GM12878 (cell line): ENCODE measurements around the gene BMP7. TPM values are rescaled to one million over a fixed set of nuclear protein-coding genes. Genes with fewer than 3 reads are reported as not detected.

Experiments
- ATAC-seq: fragments of 200-7000 bp; cut with Tn5 transposase; 3 replicates; pipeline ENCODE4 v1.9.1; 2020; ENCODE audit warnings: mild to moderate bottlenecking, moderate library complexity
- BruUV-seq: library from RNA; stranded (reverse); fragments of 400-500 nt; replicated peaks from 2 replicates; lab custom pipeline; 2021; lab: Mats Ljungman, UMichigan
- CTCF ChIA-PET: fragments of 300-600 bp; sonication (Branson Sonifier 250); formaldehyde crosslinking; extraction: SDS; loops from one replicate; lab custom pipeline; 2021; ENCODE audit warnings: inconsistent platforms; lab: Yijun Ruan, JAX
- POLR2A ChIA-PET: fragments of 350-600 bp; formaldehyde crosslinking; extraction: SDS; loops from one replicate; lab custom pipeline; 2021; ENCODE audit warnings: inconsistent platforms; lab: Charles Lee
- RAD21 ChIA-PET: fragments of 300-600 bp; sonication (Branson Sonifier 250); formaldehyde crosslinking; loops from one replicate; lab custom pipeline; 2023; ENCODE audit warnings: antibody characterized with exemption; ENCODE audit not compliant: unreplicated experiment; lab: Charles Lee
- SMC1A ChIA-PET: fragments of 300-600 bp; sonication (Branson Sonifier 250); formaldehyde crosslinking; loops from one replicate; lab custom pipeline; 2023; ENCODE audit not compliant: unreplicated experiment, uncharacterized antibody; lab: Charles Lee
- DNase-seq: peaks from one replicate; pipeline ENCODE4 v3.0.0-alpha.2; 2011; ENCODE audit warnings: low read depth, low spot score
- FAIRE-seq: peaks from 3 replicates; lab custom pipeline; 2011; peaks lifted over from hg19 to GRCh38; lab: Jason Lieb, UNC
- H2AFZ ChIP-seq: 2 replicates; pipeline ENCODE4 v1.6.0; 2011; ENCODE audit warnings: low read depth, low read length, control low read depth; ENCODE audit not compliant: control insufficient read depth
- H3K27ac ChIP-seq: 2 replicates; pipeline ENCODE4 v1.5.1; 2011; ENCODE audit warnings: control low read depth; ENCODE audit not compliant: control insufficient read depth, insufficient read depth
- H3K27me3 ChIP-seq, 2 experiments: replicated peaks in 1 of 2; 2 replicates each; pipeline versions ENCODE4 v1.6.0 to v1.6.1; 2011; ENCODE audit warnings: low read length in 1 of 2; ENCODE audit not compliant: control insufficient read depth in 2 of 2, insufficient read depth in 2 of 2
- H3K36me3 ChIP-seq, 2 experiments: 2 replicates each; pipeline ENCODE4 v1.5.1; 2011; ENCODE audit warnings: low read length in 1 of 2; ENCODE audit not compliant: control insufficient read depth in 2 of 2, insufficient read depth in 2 of 2
- H3K4me1 ChIP-seq: 2 replicates; pipeline ENCODE4 v1.6.1; 2011; ENCODE audit warnings: mild to moderate bottlenecking, low read length, moderate library complexity, mixed read lengths; ENCODE audit not compliant: control insufficient read depth, insufficient read depth
- H3K4me2 ChIP-seq: 2 replicates; pipeline ENCODE4 v1.6.0; 2011; ENCODE audit warnings: control low read depth; ENCODE audit not compliant: control insufficient read depth, insufficient read depth
- H3K4me3 ChIP-seq: fragments of 200-600 bp; sonication (generic); 2 replicates; pipeline ENCODE4 v1.5.1; 2016
- H3K79me2 ChIP-seq: 2 replicates; pipeline ENCODE4 v1.6.0; 2011; ENCODE audit warnings: low read length; ENCODE audit not compliant: control insufficient read depth, insufficient read depth
- H3K9ac ChIP-seq: 2 replicates; pipeline ENCODE4 v1.8.0; 2011; ENCODE audit warnings: low read length, control low read depth, mixed read lengths; ENCODE audit not compliant: control insufficient read depth, insufficient read depth
- H3K9me3 ChIP-seq: replicated peaks from 3 replicates; pipeline ENCODE4 v1.5.1; 2011; ENCODE audit warnings: mild to moderate bottlenecking, low read length; ENCODE audit not compliant: control insufficient read depth, insufficient read depth
- H4K20me1 ChIP-seq: 2 replicates; pipeline ENCODE4 v1.6.0; 2011; ENCODE audit not compliant: control insufficient read depth, insufficient read depth
- BACH1 ChIP-seq: fragments of 450-650 bp; IDR thresholded peaks from 2 replicates; pipeline ENCODE4 v1.6.1; 2017; ENCODE audit warnings: mild to moderate bottlenecking, borderline replicate concordance
- ETV6 ChIP-seq, 2 experiments: fragments of 450-650 bp in 1 of 2; IDR thresholded peaks in 1 of 2; conservative IDR thresholded peaks in 1 of 2; 2 replicates each; pipeline ENCODE4 v1.6.1; 2014; ENCODE audit warnings: antibody characterized with exemption in 1 of 2, borderline replicate concordance in 1 of 2, low read depth in 1 of 2, mild to moderate bottlenecking in 1 of 2, moderate library complexity in 1 of 2
- NFXL1 ChIP-seq: fragments of 450-650 bp; IDR thresholded peaks from 2 replicates; pipeline ENCODE4 v1.6.1; 2017; ENCODE audit warnings: antibody characterized with exemption, mild to moderate bottlenecking, borderline replicate concordance
- PBX3 ChIP-seq: IDR thresholded peaks from 2 replicates; pipeline ENCODE4 v1.6.1; 2011; ENCODE audit warnings: mild to moderate bottlenecking, low read depth, low read length, moderate library complexity; ENCODE audit not compliant: insufficient replicate concordance
- WGBS: methylation state at CpG from one replicate; pipeline ENCODE4 v1.1.6; 2016; ENCODE audit warnings: low lambda C conversion rate; ENCODE audit not compliant: insufficient replicate concordance, insufficient coverage; ENCODE audit errors: missing lambda C conversion rate; 5-methylcytosine and 5-hydroxymethylcytosine counted together
- in situ Hi-C: fragments of 300-500 bp; cut with MboI; formaldehyde crosslinking; loops from 9 replicates; pipeline ENCODE4 v1.14.3; 2018; ENCODE audit warnings: mixed read lengths
- intact Hi-C: fragments of 100-400 bp; cut with micrococcal nuclease; formaldehyde crosslinking; loops from one replicate; pipeline ENCODE4 v1.14.2; 2022; ENCODE audit not compliant: unreplicated experiment
- polyA plus RNA-seq, 11 experiments: library from polyadenylated mRNA; depleted of rRNA in 4 of 11; unstranded in 6 of 11; stranded (reverse) in 5 of 11; fragments of >200 nt; fragmentation: Nextera tagmentation in 4 of 11; fragmentation: Illumina TruSeq in 1 of 11; extraction: Ambion mirVana in 4 of 11; extraction: Trizol in 1 of 11; gene quantifications; 1 replicate in 1 of 11; 2 replicates in 10 of 11; pipeline versions ENCODE4 v1.2.1 to v1.2.3, GENCODE V29; 2011 to 2016; ENCODE audit warnings: inconsistent platforms in 2 of 11, missing spikeins in 2 of 11, low read depth in 1 of 11
- total RNA-seq, 4 experiments: library from RNA; depleted of rRNA in 3 of 4; stranded (reverse); fragments of >200 nt in 3 of 4; fragmentation: Illumina TruSeq in 1 of 4; extraction: Trizol in 1 of 4; gene quantifications; 2 replicates each; pipeline versions ENCODE4 v1.2.1 to v1.2.3, GENCODE V29; 2013 to 2021

The BMP7 gene
- total and polyA plus RNA-seq, 10 of the 15 experiments (the other 5 are each of a cell fraction or from before 2014, with no cell fraction given), result 0.18 to 0.51 (median 0.28) TPM; not detected in 7

GRCh38 chr20:57247292-57247965, 19.0 kb downstream of the BMP7 start:
- H3K4me2 ChIP-seq, result no peak overlapping the region
- no peaks in the 10 kb centered on the region; a peak in 2 of 4 replicates for H3K27me3 ChIP-seq
- RAD21 ChIA-PET, result interaction anchor here (0.7 kb wide), 1 partner anchor 162 kb away, joined by 3 read pairs; no protein-coding TSS in a partner anchor
- TF ChIP-seq ETV6 (conservative IDR thresholded peaks at IDR 0.05 in 1 of 2, IDR thresholded peaks at IDR 0.05 in 1 of 2; ENCODE audit: borderline replicate concordance in 1 of 2, low read depth in 1 of 2) (peak in 1 of 2 experiments; percentile 91; a peak in 2 of 4 replicates), PBX3 (no peak)
- no peaks in the 10 kb centered on the region for H3K4me1 ChIP-seq
- in situ Hi-C loops, result no loop called here
- POLR2A ChIA-PET, result no interaction called here
- no peak overlapping the region for H2AFZ ChIP-seq
- no peaks in the 10 kb centered on the region for H3K79me2 ChIP-seq
- FAIRE-seq (no peak), ATAC-seq (no peak), DNase-seq (no peak)
- H3K27ac ChIP-seq, result no peak overlapping the region
- H4K20me1 ChIP-seq, result no peaks in the 10 kb centered on the region
- intact Hi-C loops, result no loop called here
- SMC1A ChIA-PET, result interaction anchor here (1.1 kb wide), 1 partner anchor 71 kb away, joined by 3 read pairs; no protein-coding TSS in a partner anchor
- no peaks in the 10 kb centered on the region for H3K9me3 ChIP-seq
- WGBS, result 15% methylated on average over 8 of the region's 8 CpGs
- CTCF ChIA-PET, result no interaction called here
- BruUV-seq, result no TSS peak
- no peaks in the 10 kb centered on the region for H3K36me3 ChIP-seq
- H3K4me3 ChIP-seq, result no peak overlapping the region
- H3K9ac ChIP-seq, result no peak overlapping the region

- ATAC-seq, result no peak
- POLR2A ChIA-PET, result no interaction called here
- TF ChIP-seq NFXL1 (peak; percentile 76; the same call in 1 of the 2 replicates), BACH1 (no peak)
- TF ChIP-seq, all 136 proteins: peak for 1
Observed at GRCh38 chr20:57245997-57246396, 20.4 kb downstream of the BMP7 start.

More at GRCh38 chr20:57245997-57246396, 20.4 kb downstream of the BMP7 start:
- H2AFZ ChIP-seq, result no peak overlapping the region
- SMC1A ChIA-PET, result no interaction called here
- no peak overlapping the region for H3K4me2 ChIP-seq
- H3K27me3 ChIP-seq, result no peaks in the 10 kb centered on the region; a peak in 2 of 4 replicates
- no peaks in the 10 kb centered on the region for H3K79me2 ChIP-seq
- no peaks in the 10 kb centered on the region for H3K4me1 ChIP-seq
- RAD21 ChIA-PET, result no interaction called here
- in situ Hi-C loops, result no loop called here
- BruUV-seq, result no TSS peak
- no peak overlapping the region for H3K4me3 ChIP-seq
- no peak overlapping the region for H3K9ac ChIP-seq
- H3K36me3 ChIP-seq, result no peaks in the 10 kb centered on the region
- H3K27ac ChIP-seq, result no peak overlapping the region
- WGBS, result 19% methylated on average over 5 of the region's 5 CpGs
- intact Hi-C loops, result no loop called here
- CTCF ChIA-PET, result no interaction called here
- H4K20me1 ChIP-seq, result no peaks in the 10 kb centered on the region
- no peaks in the 10 kb centered on the region for H3K9me3 ChIP-seq
- no peak for FAIRE-seq
- no peak for DNase-seq
